ENCODE data around the gene HES7. TPM values are rescaled to one million over a fixed set of nuclear protein-coding genes. Genes with fewer than 3 reads are reported as not detected.

Gene HES7
- total and polyA plus RNA-seq, 2 donors, result 0.75 TPM; not detected in 1

DNA sequence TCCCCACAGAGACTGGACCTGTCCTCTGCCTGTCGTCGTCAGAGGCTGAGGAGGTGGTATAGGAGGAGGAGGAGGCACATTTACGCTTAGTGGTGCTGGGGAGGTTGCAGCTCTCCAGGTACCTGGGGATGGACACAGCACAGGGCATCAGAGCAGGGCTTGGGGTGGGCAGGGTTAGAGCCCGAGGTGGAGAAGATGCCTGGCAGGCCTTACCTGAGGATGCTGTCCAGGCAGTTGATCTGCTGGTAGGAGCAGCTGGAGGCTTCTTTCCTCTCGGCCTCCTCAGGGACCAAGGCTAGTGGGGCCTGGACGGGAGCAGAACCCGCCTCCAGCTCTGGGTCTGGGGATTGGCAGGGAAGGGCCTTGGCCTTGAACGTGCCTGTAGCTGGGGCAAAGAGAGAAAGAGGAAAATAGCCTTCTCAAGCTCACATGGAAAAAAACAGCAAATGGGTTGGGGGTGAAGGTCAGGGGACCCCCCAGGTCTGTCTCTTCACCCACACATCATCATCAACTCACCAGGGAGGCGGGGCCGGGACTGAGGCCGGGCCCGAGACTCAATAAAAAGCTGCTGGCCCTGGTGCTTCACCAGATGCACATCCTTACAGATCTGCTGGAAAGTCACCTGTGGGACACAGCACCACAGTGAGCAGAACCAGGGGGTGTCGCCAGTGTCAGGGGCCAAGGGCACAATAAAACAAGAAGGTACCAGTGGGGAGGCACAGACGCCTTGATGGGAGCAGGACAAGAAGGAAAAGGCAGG, 22.7 kb upstream of the HES7 start:
- Histone ChIP-seq H3K4me1 (ENCODE audit: control insufficient read depth in 2 of 2, insufficient read depth in 2 of 2, low read length in 2 of 2) (peaks cover 11 to 12% of the 10 kb centered on the region in 2 donors), H3K27ac (ENCODE audit: low read depth in 1 of 2, low read length in 1 of 2) (no peak overlapping the region), H3K36me3 (ENCODE audit: control insufficient read depth in 2 of 2, insufficient read depth in 2 of 2, low read length in 1 of 2) (peaks cover 74 to 79% of the 10 kb centered on the region in 2 donors), H3K9me3 (ENCODE audit: control insufficient read depth in 2 of 2, insufficient read depth in 1 of 2, low read length in 1 of 2) (peaks cover 0 to 3% of the 10 kb centered on the region in 2 donors), H3K4me3 (ENCODE audit: low read length in 2 of 2) (no peak overlapping the region), H3K27me3 (ENCODE audit: control insufficient read depth in 2 of 2, insufficient read depth in 1 of 2, low read length in 1 of 2) (no peaks in the 10 kb centered on the region)
- 98% methylated on average over 14 of the region's 14 CpGs for WGBS
- DNase-seq (ENCODE audit: low read depth in 6 of 9, low spot score in 9 of 9), result no peak

- Histone ChIP-seq H3K4me1 (ENCODE audit: control insufficient read depth in 2 of 2, insufficient read depth in 2 of 2, low read length in 2 of 2) (peaks cover 6 to 8% of the 10 kb centered on the region in 2 donors), H3K4me3 (ENCODE audit: low read length in 2 of 2) (no peak overlapping the region), H3K27ac (ENCODE audit: low read depth in 1 of 2, low read length in 1 of 2) (no peak overlapping the region), H3K9me3 (ENCODE audit: control insufficient read depth in 2 of 2, insufficient read depth in 1 of 2, low read length in 1 of 2) (peaks cover 0 to 3% of the 10 kb centered on the region in 2 donors), H3K27me3 (ENCODE audit: control insufficient read depth in 2 of 2, insufficient read depth in 1 of 2, low read length in 1 of 2) (no peaks in the 10 kb centered on the region), H3K36me3 (ENCODE audit: control insufficient read depth in 2 of 2, insufficient read depth in 2 of 2, low read length in 1 of 2) (peaks cover 81 to 86% of the 10 kb centered on the region in 2 donors)
- no peak for DNase-seq (ENCODE audit: low read depth in 6 of 9, low spot score in 9 of 9)
- WGBS, result 98% methylated on average over 12 of the region's 12 CpGs
Measured at GRCh38 chr17:8145811-8146210, 21.9 kb upstream of the HES7 start.

DNA sequence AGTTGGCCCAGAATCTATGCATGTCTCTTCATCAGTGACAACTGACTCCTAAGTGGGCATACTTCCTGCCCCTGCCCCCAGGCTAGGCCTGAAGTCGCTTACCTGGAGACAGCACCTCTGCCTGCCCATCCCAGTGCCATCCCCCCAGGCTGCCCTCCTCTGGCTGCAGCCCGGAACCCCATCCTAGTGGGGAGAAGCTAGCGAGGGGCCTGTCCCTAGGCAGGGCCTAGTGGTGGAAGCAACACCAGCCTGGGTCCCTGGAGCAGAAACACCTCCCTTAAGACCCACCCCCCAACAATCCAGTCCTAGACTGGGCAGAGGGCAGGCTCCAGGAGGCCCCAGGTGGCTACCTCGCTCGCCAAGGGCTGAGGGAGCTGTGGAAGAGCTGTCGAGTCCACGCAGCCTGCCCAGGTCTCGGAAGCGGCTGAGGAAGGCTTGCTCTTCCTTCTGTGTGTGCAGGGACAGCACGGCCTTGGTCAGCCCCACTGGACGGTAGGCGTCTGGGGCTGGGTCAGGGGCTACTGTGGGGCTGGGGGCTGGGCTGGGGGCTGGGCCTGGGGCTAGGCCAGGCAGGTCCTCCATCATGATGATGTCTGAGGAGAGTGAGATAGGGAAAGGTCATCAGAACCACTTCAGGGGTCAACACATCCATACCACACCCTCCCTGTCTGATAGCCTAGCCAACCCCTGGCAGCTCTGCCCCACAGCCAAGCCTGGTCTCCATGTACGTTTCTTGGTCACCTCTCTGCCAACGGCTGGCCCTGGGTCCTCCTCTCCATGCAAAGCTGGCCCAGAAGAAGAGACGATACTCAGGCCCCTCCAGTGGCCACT, 20.7 kb upstream of the HES7 start:
- DNase-seq (ENCODE audit: low read depth in 6 of 9, low spot score in 9 of 9), result no peak
- peaks cover 79 to 89% of the 10 kb centered on the region in 2 donors for H3K36me3 ChIP-seq (ENCODE audit: control insufficient read depth in 2 of 2, insufficient read depth in 2 of 2, low read length in 1 of 2)
- H3K27ac ChIP-seq (ENCODE audit: low read depth in 1 of 2, low read length in 1 of 2), result no peak overlapping the region
- WGBS, result 96% methylated on average over 15 of the region's 15 CpGs
- H3K9me3 ChIP-seq (ENCODE audit: control insufficient read depth in 2 of 2, insufficient read depth in 1 of 2, low read length in 1 of 2), result no peaks in the 10 kb centered on the region
- no peaks in the 10 kb centered on the region for H3K27me3 ChIP-seq (ENCODE audit: control insufficient read depth in 2 of 2, insufficient read depth in 1 of 2, low read length in 1 of 2)
- no peak overlapping the region for H3K4me3 ChIP-seq (ENCODE audit: low read length in 2 of 2)
- H3K4me1 ChIP-seq (ENCODE audit: control insufficient read depth in 2 of 2, insufficient read depth in 2 of 2, low read length in 2 of 2), result peaks cover 0 to 4% of the 10 kb centered on the region in 2 donors

DNA sequence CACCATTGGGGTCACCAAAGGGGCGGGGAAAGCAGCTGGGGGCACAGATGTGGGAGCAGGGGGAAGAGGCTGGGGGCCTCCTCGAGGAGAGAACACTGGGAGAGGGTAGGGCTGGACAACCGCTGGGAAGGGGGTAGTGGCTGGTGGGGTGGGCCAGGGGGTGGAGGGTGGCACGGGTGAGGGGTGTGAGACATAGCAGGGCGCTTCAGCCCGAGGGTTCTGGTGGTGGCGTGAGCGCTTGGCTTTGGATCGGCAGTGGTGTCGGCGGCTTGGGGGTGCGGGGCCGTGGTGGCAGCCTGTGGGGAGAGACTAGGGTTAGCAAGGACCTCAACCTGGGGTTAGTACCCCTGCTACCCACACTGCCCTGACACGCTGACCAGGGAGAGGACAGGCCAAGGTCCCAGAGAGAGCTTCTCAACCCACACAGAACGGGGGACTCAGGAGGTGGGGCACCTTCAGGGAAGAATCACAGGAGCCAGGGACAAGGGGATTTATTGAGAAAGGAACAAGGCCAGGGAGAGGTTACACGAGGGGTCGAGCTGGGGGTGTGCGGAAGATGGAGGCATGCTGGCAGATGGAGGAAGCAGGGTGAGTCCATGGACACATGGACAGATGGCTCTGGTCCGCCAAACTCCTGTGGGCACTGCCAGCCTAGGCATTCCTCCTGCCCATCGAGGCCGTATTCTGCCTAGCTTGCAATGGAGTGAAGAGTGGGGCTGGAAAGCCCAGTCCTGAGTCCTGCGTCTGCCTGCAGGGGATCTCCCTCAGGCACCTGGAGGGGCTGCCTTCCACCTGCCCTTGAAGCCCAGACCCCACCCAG, 19.9 kb upstream of the HES7 start:
- peaks cover 75 to 84% of the 10 kb centered on the region in 2 donors for H3K36me3 ChIP-seq (ENCODE audit: control insufficient read depth in 2 of 2, insufficient read depth in 2 of 2, low read length in 1 of 2)
- 98% methylated on average over 22 of the region's 22 CpGs for WGBS
- H3K27ac ChIP-seq (ENCODE audit: low read depth in 1 of 2, low read length in 1 of 2), result no peak overlapping the region
- no peak for DNase-seq (ENCODE audit: low read depth in 6 of 9, low spot score in 9 of 9)
- no peaks in the 10 kb centered on the region for H3K27me3 ChIP-seq (ENCODE audit: control insufficient read depth in 2 of 2, insufficient read depth in 1 of 2, low read length in 1 of 2)
- peaks cover 3 to 12% of the 10 kb centered on the region in 2 donors for H3K4me1 ChIP-seq (ENCODE audit: control insufficient read depth in 2 of 2, insufficient read depth in 2 of 2, low read length in 2 of 2)
- no peaks in the 10 kb centered on the region for H3K9me3 ChIP-seq (ENCODE audit: control insufficient read depth in 2 of 2, insufficient read depth in 1 of 2, low read length in 1 of 2)
- H3K4me3 ChIP-seq (ENCODE audit: low read length in 2 of 2), result no peak overlapping the region

GRCh38 chr17:8142887-8143580, 19.1 kb upstream of the HES7 start:
- H3K27ac ChIP-seq (ENCODE audit: low read depth in 1 of 2, low read length in 1 of 2), result no peak overlapping the region
- H3K4me1 ChIP-seq (ENCODE audit: control insufficient read depth in 2 of 2, insufficient read depth in 2 of 2, low read length in 2 of 2), result peaks cover 9 to 19% of the 10 kb centered on the region in 2 donors
- DNase-seq (ENCODE audit: low read depth in 6 of 9, low spot score in 9 of 9), result no peak
- H3K27me3 ChIP-seq (ENCODE audit: control insufficient read depth in 2 of 2, insufficient read depth in 1 of 2, low read length in 1 of 2), result peaks cover 0 to 2% of the 10 kb centered on the region in 2 donors
- peaks cover 69 to 76% of the 10 kb centered on the region in 2 donors for H3K36me3 ChIP-seq (ENCODE audit: control insufficient read depth in 2 of 2, insufficient read depth in 2 of 2, low read length in 1 of 2)
- H3K4me3 ChIP-seq (ENCODE audit: low read length in 2 of 2), result no peak overlapping the region
- no peaks in the 10 kb centered on the region for H3K9me3 ChIP-seq (ENCODE audit: control insufficient read depth in 2 of 2, insufficient read depth in 1 of 2, low read length in 1 of 2)
- 91% methylated on average over 15 of the region's 15 CpGs for WGBS

DNA sequence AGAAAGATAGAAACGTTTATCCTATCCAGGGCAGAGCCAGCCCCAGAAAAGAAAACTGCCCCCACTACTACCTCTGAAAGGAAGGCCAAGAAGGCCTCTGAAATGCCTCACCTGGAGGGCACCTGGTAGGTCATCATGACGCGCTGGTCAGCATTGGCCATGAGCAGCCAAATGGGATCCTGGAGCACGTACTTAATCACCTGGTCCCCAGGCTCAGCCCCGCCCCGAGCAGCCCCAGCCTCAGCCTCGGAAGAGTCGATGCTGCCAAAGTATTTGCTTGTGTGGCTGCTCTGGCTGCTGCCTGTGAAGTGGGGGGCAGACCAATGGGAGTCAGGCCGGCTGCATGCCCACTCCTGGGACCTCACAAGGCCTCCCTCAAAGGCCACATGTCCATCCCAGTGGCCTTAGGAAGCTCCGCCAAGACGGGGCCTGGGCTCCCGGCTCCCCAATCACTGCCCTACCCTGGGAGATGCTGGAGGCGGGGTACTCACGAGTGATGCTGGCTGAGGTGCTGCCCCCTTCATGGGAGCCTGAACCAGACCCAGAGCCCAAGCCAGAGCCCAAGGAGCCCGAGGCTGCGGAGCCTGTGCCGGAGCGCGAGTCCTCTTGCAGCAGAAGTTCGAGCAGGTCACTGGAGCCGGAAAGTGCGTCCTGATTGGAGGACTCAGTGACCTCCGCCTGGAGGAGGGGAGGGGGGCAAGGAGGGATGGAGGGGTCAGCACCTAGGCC, 18.4 kb upstream of the HES7 start:
- peaks cover 15 to 24% of the 10 kb centered on the region in 2 donors for H3K4me1 ChIP-seq (ENCODE audit: control insufficient read depth in 2 of 2, insufficient read depth in 2 of 2, low read length in 2 of 2)
- H3K27me3 ChIP-seq (ENCODE audit: control insufficient read depth in 2 of 2, insufficient read depth in 1 of 2, low read length in 1 of 2), result peaks cover 2 to 9% of the 10 kb centered on the region in 2 donors
- no peaks in the 10 kb centered on the region for H3K9me3 ChIP-seq (ENCODE audit: control insufficient read depth in 2 of 2, insufficient read depth in 1 of 2, low read length in 1 of 2)
- H3K27ac ChIP-seq (ENCODE audit: low read depth in 1 of 2, low read length in 1 of 2), result no peak overlapping the region
- no peak for DNase-seq (ENCODE audit: low read depth in 6 of 9, low spot score in 9 of 9)
- no peak overlapping the region for H3K4me3 ChIP-seq (ENCODE audit: low read length in 2 of 2)
- WGBS, result 98% methylated on average over 23 of the region's 23 CpGs
- H3K36me3 ChIP-seq (ENCODE audit: control insufficient read depth in 2 of 2, insufficient read depth in 2 of 2, low read length in 1 of 2), result peaks cover 63 to 69% of the 10 kb centered on the region in 2 donors

DNA sequence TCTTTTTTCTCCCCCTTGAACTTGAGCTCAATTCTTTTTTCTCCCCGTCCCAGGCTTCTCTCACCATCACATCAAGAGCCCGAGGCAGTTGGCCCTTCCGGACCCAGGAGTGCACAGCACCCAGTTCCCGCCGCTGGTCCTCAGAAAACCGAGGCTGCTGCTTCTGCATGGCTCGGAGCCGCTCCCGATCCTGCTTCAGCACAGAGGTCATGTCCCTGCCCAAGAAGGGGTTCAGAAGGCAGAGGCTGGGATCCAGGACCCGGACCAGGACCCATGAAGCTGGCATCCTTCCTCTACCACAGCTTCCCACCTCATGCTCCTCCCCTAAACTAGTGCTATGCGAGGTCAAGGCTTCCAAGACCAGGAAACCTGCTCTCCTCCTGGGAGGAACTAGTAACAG, 17.8 kb upstream of the HES7 start:
- H3K27ac ChIP-seq (ENCODE audit: low read depth in 1 of 2, low read length in 1 of 2), result no peak overlapping the region
- no peak for DNase-seq (ENCODE audit: low read depth in 6 of 9, low spot score in 9 of 9)
- peaks cover 4 to 15% of the 10 kb centered on the region in 2 donors for H3K27me3 ChIP-seq (ENCODE audit: control insufficient read depth in 2 of 2, insufficient read depth in 1 of 2, low read length in 1 of 2)
- peaks cover 57 to 63% of the 10 kb centered on the region in 2 donors for H3K36me3 ChIP-seq (ENCODE audit: control insufficient read depth in 2 of 2, insufficient read depth in 2 of 2, low read length in 1 of 2)
- H3K4me1 ChIP-seq (ENCODE audit: control insufficient read depth in 2 of 2, insufficient read depth in 2 of 2, low read length in 2 of 2), result peaks cover 15 to 24% of the 10 kb centered on the region in 2 donors
- 96% methylated on average over 11 of the region's 11 CpGs for WGBS
- no peak overlapping the region for H3K4me3 ChIP-seq (ENCODE audit: low read length in 2 of 2)
- H3K9me3 ChIP-seq (ENCODE audit: control insufficient read depth in 2 of 2, insufficient read depth in 1 of 2, low read length in 1 of 2), result no peaks in the 10 kb centered on the region

DNA sequence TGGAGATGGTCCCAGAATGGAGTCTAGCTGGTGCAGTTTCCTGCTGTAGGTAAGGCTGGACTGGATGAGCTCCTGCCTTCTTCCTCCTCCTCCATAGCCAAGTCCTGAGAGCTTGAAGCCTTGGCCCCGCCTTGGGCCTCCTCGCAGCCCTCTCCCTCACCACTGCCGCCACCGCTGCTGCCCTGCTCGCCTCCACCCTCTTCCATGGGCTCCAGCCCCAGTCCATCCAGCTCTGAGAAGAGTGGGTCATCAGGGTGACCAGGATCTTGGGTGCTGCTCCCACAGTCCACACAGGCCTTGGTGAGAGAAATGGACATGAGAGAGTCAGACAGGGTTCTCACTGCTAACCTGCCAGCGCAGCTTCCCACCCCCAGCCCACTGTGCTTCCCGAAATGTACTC, 17.1 kb upstream of the HES7 start:
- Histone ChIP-seq H3K27me3 (ENCODE audit: control insufficient read depth in 2 of 2, insufficient read depth in 1 of 2, low read length in 1 of 2) (peaks cover 4 to 20% of the 10 kb centered on the region in 2 donors), H3K4me1 (ENCODE audit: control insufficient read depth in 2 of 2, insufficient read depth in 2 of 2, low read length in 2 of 2) (peaks cover 15 to 24% of the 10 kb centered on the region in 2 donors), H3K4me3 (ENCODE audit: low read length in 2 of 2) (no peak overlapping the region), H3K36me3 (ENCODE audit: control insufficient read depth in 2 of 2, insufficient read depth in 2 of 2, low read length in 1 of 2) (peaks cover 50 to 56% of the 10 kb centered on the region in 2 donors), H3K27ac (ENCODE audit: low read depth in 1 of 2, low read length in 1 of 2) (no peak overlapping the region), H3K9me3 (ENCODE audit: control insufficient read depth in 2 of 2, insufficient read depth in 1 of 2, low read length in 1 of 2) (no peaks in the 10 kb centered on the region)
- WGBS, result over 99% methylated on average over 7 of the region's 7 CpGs
- DNase-seq (ENCODE audit: low read depth in 6 of 9, low spot score in 9 of 9), result no peak
